Measurements from ENCODE around the gene MSI2. TPM values are rescaled to one million over a fixed set of nuclear protein-coding genes. Genes with fewer than 3 reads are reported as not detected.

Gene MSI2
- total RNA-seq, 3 donors from 2014 or later = 13.4 to 89.1 (median 71.1) TPM

DNA sequence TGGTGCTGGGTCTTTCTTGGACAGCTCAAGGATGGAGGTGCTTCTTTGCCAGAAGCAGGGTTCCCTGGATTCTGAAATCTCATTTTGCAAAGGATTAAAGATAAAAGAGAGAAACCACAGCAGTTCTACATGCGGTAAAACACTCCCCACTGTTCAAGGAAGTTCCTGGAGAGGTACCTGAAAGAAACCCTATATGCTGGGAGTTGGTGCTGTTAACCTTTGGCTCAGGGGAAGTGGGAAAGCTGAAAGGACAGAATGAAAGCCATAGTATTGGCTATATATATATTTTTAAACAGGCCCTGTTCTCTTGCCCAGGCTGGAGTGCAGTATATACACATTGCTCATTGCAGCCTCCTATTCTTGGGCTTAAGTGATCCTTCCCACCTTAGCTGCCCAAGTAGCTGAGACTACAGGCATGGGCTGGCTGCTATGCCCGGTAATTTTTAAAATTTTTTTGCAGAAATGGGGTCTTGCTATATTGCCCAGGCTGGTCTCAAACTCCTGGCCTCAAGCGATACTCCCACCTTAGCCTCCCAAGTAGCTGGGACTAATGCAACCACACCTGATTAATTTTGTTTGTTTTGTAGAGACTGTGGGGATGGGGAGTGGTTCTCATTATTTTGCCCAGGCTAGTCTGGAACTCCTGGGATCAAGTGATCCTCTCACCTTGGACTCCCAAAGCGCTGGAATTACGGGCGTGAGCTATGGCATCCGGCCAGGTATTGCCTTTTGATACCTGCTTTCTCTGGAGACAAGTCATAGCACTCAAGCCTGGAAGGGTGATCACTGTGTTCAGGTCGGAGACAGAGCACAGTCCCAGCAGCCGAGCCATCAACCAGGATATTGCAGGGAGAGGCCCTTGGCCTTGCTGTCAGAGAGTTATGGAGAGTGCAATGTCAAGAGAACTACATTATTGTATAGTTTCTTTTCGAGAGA, 55.2 kb downstream of the MSI2 start:
- Histone ChIP-seq H3K27ac (no peak overlapping the region), H3K4me1 (peaks cover 0 to 6% of the 10 kb centered on the region in 2 donors), H3K4me3 (no peak overlapping the region), H3K27me3 (no peaks in the 10 kb centered on the region), H3K36me3 (no peaks in the 10 kb centered on the region), H3K9me3 (no peaks in the 10 kb centered on the region)
- DNase-seq (ENCODE audit: low spot score in 2 of 2) = no peak
- intact Hi-C loops (cut with DNase I; ENCODE audit: low total_unique reads) = no loop called here
- no peak for TF ChIP-seq POLR2AphosphoS5 (IDR thresholded peaks at IDR 0.05)
- TF ChIP-seq, protein P1, sequence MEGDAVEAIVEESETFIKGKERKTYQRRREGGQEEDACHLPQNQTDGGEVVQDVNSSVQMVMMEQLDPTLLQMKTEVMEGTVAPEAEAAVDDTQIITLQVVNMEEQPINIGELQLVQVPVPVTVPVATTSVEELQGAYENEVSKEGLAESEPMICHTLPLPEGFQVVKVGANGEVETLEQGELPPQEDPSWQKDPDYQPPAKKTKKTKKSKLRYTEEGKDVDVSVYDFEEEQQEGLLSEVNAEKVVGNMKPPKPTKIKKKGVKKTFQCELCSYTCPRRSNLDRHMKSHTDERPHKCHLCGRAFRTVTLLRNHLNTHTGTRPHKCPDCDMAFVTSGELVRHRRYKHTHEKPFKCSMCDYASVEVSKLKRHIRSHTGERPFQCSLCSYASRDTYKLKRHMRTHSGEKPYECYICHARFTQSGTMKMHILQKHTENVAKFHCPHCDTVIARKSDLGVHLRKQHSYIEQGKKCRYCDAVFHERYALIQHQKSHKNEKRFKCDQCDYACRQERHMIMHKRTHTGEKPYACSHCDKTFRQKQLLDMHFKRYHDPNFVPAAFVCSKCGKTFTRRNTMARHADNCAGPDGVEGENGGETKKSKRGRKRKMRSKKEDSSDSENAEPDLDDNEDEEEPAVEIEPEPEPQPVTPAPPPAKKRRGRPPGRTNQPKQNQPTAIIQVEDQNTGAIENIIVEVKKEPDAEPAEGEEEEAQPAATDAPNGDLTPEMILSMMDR (IDR thresholded peaks at IDR 0.05) = no peak
- no peak for TF ChIP-seq POLR2A (IDR thresholded peaks at IDR 0.05)

DNA sequence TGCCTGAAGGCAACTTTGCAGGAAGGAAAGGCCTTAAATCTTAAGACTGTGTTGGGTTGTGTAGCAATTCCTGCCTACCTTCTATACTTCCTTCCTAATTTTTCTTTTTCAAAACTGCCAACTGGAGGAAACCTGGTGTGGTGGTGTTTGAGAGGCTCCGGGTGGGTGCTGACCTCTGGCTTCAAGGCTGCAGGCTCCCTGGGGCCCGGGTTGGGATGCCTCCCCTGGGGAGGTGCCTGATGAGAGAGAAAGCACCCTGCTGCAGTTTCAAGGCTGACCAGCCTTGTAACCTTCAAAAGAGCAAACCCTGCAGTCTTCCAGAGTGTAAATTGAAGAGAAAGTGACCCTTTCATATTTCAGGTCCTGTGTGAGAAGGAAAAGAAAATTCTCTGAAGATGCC, 55.9 kb downstream of the MSI2 start:
- no peaks in the 10 kb centered on the region for H3K9me3 ChIP-seq
- H3K27ac ChIP-seq = no peak overlapping the region
- no peak for DNase-seq (ENCODE audit: low spot score in 2 of 2)
- peaks cover 0 to 6% of the 10 kb centered on the region in 2 donors for H3K4me1 ChIP-seq
- no peak overlapping the region for H3K4me3 ChIP-seq
- no peaks in the 10 kb centered on the region for H3K36me3 ChIP-seq
- H3K27me3 ChIP-seq = no peaks in the 10 kb centered on the region
- TF ChIP-seq POLR2A (IDR thresholded peaks at IDR 0.05) = no peak
- TF ChIP-seq POLR2AphosphoS5 (IDR thresholded peaks at IDR 0.05) = no peak
- TF ChIP-seq, protein P1 (IDR thresholded peaks at IDR 0.05) = no peak
- intact Hi-C loops (cut with DNase I; ENCODE audit: low total_unique reads) = no loop called here

DNA sequence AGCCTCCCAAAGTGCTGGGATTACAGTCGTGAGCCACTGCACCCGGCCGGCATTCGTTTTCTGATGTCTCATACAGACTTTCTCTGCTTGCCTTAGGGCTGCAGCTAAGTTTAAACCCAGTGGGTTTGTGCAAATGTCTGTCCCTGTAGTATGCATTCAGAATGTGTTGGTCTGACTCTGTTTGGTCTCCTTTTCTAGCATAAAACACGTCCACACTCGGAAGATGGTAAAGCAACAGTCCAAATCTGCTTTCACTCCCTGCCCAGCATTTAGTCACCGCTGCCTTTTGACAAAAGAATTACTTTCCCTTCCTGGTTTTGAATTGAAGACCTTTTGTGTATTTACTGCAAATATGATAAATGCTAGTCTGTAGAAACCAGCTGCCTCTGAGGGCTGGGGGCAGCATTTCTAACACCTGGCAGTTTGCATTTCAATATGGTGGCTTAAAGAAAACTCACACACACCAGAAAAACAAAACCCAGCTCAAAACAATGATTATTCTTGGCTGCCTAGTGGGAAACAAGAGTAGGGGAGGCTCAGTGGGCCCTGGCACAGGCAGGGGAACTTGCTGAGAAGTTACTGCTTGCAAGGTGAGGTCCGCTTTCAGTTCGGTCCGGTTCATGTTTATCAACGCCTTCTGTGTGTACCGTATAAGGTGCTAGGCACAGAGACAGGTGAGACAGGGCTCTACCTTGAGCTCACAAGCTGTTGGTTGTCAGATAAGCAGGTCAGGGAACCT, 56.9 kb downstream of the MSI2 start:
- H3K4me1 ChIP-seq = peaks cover 0 to 6% of the 10 kb centered on the region in 2 donors
- H3K27ac ChIP-seq = no peak overlapping the region
- H3K9me3 ChIP-seq = no peaks in the 10 kb centered on the region
- no peak for DNase-seq (ENCODE audit: low spot score in 2 of 2)
- intact Hi-C loops (cut with DNase I; ENCODE audit: low total_unique reads) = no loop called here
- no peak overlapping the region for H3K4me3 ChIP-seq
- TF ChIP-seq POLR2A (IDR thresholded peaks at IDR 0.05) = no peak
- no peak for TF ChIP-seq POLR2AphosphoS5 (IDR thresholded peaks at IDR 0.05)
- TF ChIP-seq, protein P1 (IDR thresholded peaks at IDR 0.05) = no peak
- no peaks in the 10 kb centered on the region for H3K36me3 ChIP-seq
- no peaks in the 10 kb centered on the region for H3K27me3 ChIP-seq

DNA sequence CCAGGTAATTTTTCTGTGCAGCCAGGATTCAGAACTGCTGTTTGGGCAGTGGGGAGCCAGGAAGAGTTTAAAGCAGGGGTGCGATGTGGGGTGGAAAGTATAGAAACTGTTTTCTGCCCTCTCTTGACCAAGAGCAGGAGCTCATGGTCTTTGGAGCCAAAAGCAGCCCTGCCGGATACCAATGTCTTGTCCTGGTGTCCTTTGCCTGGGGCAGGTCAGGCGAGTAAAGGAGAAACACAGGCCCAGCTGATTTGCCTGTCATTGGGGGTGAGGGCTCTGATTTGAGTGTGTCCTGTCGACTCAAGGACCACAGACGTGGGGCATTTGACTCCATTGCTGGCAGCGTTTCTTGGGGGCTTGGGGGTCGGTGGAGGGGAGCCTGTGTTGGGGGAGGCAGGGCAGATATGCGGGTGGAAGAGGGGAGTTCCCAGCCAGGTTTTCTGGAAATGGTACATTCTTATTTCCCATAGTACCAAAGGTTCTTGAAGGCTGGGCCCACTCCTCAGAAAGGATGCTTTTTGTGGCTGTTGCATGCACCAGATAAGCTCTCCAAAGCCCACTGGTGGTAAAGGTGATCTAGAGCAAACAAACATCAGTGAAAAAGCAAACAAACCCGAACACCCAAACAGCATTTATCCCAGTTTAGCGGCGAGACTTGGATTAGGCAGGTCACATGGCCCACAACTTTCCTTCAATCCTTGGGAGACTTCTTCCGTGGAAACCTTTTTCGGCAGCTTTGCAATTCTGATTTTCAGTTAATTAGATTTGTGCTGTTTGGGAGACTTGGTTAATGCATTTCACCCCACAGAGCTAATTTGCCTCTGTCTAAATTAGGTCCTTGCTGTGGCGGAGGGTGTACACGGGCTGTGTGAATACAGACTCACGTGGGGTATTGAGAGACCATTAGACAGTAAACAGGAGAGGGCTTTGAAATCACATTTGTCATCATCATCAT, 59.0 kb downstream of the MSI2 start:
- H3K36me3 ChIP-seq = no peaks in the 10 kb centered on the region
- TF ChIP-seq, protein P1 (IDR thresholded peaks at IDR 0.05) = no peak
- TF ChIP-seq POLR2A (IDR thresholded peaks at IDR 0.05) = no peak
- intact Hi-C loops (cut with DNase I; ENCODE audit: low total_unique reads) = no loop called here

More for the DNA sequence above, 59.0 kb downstream of the MSI2 start:
- Histone ChIP-seq H3K27ac (no peak overlapping the region), H3K9me3 (no peaks in the 10 kb centered on the region), H3K4me1 (no peaks in the 10 kb centered on the region), H3K27me3 (no peaks in the 10 kb centered on the region), H3K4me3 (no peak overlapping the region)
- DNase-seq (ENCODE audit: low spot score in 2 of 2) = peak in 1 of 2 donors; percentile 63
